GM21786 (cell line): ENCODE measurements around the gene TGM4.
"Not testable (repeated sequence)": the region's sequence is repeated elsewhere in the genome, so short reads cannot be mapped to it uniquely, and the experiment has no call there.

Experiments
- ATAC-seq: cut with Tn5 transposase; IDR thresholded peaks from one replicate; pipeline ENCODE4 v1.9.1; 2021; ENCODE audit not compliant: unreplicated experiment

TGM4 gene

DNA sequence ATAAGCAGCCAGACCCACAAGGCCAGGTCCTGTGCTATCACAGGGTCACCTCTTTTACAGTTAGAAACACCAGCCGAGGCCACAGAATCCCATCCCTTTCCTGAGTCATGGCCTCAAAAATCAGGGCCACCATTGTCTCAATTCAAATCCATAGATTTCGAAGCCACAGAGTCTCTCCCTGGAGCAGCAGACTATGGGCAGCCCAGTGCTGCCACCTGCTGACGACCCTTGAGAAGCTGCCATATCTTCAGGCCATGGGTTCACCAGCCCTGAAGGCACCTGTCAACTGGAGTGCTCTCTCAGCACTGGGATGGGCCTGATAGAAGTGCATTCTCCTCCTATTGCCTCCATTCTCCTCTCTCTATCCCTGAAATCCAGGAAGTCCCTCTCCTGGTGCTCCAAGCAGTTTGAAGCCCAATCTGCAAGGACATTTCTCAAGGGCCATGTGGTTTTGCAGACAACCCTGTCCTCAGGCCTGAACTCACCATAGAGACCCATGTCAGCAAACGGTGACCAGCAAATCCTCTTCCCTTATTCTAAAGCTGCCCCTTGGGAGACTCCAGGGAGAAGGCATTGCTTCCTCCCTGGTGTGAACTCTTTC, 39.6 kb downstream of the TGM4 start:
- ATAC-seq, result no peak

DNA sequence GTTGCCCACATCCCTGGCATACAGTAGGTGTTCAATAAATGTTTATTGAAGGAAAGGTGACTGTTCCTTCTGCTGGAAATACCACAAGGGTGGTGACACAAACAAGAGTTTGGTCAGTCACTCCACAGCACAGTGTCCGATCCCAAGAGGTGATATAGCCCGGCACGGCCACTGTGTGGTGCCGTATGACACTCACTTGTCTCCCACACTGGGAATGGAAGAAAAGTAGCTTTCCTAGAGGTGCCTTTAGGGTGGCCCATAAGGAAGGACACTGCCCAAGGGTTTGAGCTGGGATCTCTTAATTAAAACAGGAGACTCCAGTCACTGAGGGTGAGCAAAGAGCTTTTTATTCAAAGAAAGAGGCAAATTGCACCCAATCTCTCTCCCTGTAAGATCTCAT, 40.5 kb downstream of the TGM4 start:
- ATAC-seq, result no peak

DNA sequence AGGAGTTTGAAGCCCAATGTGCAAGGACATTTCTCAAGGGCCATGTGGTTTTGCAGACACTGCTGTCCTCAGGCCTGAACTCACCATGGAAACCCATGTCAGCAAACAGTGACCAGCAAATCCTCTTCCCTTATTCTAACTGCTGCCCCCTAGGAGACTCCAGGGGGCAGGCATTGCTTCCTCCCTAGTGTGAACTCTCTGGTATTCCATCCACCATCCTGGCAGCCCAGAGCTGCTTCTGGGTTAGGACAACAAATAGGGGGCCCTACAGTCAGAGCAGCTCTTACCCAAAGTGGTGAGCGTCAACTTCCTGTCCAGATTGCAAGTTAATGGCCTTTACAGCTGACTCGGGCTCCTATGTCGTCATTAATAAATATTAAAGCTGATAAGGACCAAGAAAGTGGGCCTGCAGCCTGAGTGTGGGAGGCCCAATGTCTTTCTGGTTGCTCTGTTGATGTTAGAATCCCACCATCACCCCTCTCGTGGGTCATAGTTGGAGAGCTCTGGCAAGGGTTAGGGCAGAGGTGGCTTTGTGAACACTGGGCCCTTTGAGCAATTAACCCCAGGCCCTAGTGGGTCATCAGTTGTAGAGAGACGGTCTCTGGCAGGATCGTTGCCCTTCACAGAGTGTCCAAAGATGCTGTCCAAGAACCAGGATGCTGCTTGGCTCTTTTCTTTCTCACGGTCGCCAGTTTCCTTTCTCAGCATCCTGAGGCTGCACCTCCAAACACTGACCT, 41.5 kb downstream of the TGM4 start:
- no peak for ATAC-seq

DNA sequence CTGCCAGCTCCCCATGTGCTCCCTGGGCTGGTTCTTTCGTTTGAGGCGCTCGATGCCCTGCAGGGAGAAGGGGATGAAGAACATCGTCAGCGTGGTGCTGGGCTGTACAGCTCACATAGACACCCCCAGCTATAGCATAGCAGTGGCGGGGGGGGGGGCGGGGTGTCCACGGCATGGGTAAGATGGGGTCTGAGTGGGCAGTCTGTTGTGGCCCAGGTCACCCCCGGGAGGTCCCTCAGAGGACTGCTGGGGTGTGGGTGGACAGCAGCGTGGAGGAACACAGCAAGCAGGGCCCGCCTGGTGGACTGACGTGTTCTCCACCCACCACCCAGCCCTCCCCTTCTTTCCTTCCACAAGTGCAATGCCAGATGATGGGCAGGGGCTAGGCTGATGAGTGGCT, 43.7 kb downstream of the TGM4 start:
- no peak for ATAC-seq

DNA sequence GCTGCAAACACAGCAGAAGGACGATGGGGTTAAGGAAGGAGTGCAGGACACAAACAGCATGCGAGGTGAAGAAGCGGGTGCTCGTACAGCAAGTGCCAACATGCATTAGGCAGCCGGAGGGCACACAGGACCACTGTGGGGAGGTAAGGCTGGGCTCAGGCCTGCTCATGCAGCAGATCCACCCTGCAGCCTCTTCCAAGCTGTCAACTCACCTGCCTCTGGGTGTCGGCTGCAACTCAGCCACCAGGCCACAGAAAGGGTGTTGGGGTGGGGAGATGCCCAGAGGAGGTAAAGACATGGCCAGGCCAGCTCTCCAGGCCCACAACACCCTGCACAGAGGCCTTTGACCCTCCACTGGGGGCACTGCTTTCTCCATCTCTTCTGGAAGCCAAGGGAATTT, 44.2 kb downstream of the TGM4 start:
- no peak for ATAC-seq

DNA sequence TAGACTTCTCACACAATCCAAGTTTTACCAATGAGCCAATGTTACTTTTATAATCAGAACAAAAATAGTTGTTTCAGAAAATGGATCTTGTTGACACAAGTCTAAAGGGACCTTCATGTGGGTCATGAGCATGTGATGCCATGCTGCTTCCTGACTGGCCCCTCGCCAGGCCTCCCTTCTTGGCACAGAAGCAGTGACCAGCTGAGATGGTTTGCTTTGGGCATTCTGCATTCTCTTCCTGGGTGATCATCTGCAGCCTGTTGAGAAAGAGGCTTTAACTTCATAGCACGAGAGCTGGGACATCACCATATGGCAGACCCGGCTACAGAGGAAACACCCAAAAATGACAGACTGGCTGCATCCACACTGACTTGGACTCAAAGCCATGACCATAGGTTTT, 45.7 kb downstream of the TGM4 start:
- no peak for ATAC-seq

DNA sequence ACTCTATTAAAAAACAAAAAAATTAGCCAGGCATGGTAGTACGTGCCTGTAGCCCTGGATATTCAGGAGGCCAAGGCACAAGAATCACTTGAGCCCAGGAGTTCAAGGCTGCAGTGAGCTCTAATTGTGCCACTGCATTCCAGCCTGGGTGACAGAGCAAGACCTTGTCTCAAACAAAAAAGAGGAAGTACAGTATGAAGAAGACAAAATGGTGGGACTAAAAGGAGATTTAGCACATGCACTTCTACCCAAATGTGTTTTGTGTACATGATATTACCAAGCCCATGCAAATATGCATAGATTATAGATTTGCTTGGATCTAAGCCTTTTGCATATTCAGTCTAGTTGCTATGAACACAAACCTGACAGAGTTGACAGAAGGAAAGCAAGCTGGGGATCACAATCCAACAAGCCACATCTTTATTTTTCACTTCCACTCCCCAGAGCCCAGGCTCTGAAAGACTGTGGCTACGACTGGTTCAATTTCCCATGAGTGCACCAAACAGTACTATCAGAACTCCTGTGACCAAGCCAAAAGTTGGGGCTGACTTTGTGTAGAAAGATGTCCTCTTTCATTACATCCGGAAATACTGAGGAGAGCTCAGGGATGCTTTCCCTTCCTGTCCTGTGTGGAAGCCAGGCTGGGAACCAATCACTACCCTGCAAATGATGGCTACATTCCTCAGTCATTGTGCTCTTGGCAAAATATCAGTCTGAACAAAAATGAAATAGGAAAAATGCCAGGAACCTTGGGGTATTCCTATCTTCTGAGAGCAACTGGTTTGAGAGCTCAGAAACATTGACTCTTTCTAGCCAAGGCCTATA, 49.4 kb downstream of the TGM4 start:
- no peak for ATAC-seq

DNA sequence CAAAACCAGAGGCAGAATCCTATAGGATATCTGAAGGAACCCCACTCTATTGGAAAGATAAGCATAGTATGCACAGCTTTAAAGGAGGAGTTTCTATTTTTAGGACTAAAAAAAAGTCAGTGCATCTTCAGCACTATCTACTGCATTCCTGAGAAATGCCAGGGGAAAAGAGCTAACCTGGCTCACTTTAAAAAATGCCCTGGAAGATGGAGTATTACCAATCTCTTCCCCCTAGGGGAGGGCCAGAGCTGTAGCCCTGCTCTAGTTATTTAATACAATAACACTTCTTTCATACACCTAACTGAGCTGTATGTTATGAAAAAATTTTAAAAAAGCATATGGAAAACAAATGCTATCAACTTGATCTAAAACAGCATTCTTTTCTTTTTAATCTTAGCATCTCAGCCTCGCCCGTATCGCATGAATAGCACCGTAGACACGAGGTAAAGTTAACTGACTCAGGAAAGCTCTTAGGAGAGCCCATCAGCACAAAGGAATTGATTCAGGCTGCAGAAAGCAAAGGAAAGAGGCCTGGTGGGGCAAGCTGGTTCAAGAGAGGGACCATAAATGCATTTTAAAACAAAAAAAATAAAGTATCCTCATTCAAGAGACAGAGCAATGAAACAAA, 50.2 kb downstream of the TGM4 start:
- ATAC-seq, result no peak

DNA sequence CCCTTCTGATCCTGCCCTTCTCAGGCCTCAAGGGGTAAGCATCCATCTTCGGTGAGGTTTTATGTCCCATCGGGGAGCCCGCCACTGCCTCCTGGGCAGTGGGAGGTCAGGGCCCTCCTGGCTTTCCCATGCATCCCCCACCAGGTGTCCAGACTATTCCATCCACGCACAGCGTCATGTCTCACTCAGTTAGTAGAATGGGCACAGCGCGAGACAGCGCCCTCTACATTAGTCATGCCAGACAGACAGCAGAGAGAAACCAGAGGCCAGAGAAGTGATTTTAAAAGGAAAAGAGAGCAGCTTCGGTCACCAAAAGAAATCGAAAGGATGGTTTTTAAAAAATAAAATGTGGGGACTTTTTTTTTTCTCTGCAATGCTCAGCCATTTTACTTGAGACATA, 51.8 kb downstream of the TGM4 start:
- no peak for ATAC-seq

DNA sequence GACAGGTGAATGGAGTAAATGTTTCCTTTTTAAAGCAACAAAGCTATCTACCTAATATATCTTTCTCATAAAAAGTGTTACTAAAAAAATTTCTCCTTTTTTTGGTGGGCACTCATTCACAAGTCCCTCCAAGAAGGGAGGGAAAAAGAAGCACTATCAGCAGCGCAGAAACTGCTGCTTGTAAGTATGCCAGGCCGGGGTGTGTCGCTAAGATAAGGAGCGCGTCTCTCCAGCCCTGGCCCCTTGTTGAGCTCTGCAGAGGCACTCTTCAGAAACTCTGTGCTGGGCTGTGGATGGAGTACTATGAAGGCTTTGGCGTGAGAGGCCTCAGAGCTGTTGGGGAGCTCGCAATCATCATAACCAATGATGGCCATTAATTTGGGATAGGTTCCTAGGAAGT, 52.5 kb downstream of the TGM4 start:
- no peak for ATAC-seq

DNA sequence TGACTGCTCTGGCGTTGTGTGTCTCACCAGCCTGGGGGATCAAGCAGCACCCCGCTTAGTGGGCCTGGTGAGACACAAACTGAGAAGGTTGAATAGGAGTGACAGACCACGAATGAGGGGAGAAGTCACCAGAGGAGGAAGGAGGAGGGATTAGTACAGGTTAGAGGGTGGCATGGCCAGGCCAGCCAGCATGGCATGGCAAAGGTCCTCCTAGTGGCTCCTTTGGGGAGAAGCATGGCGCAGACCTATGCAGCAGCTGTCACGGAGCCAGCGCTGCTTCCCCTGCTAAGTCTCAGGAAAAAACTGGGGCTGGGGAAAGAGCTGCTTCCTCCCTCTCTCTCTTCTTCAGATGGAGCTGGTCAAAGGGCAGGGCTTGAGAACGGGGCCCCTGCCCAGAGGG, 53.0 kb downstream of the TGM4 start:
- ATAC-seq, result no peak

DNA sequence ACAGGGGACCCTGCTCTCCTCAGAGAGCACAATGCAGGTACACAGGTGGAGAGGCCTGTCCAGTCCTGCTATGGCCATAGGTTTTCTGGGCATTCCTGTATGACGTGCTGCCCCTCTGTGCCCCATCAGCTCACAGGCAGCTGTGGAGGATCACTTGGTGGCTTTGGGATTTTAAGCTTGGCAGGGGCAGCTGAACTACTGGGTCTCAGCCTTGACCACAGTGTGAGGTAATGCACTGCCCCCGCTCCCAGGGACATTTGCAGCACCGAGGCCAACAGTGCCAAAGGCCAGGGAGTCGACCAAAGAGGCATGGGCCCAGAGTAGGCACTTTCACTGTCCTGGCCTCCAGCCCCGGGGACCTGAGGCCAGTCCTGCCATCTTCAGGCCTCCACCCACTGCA, 55.4 kb downstream of the TGM4 start:
- ATAC-seq, result no peak

DNA sequence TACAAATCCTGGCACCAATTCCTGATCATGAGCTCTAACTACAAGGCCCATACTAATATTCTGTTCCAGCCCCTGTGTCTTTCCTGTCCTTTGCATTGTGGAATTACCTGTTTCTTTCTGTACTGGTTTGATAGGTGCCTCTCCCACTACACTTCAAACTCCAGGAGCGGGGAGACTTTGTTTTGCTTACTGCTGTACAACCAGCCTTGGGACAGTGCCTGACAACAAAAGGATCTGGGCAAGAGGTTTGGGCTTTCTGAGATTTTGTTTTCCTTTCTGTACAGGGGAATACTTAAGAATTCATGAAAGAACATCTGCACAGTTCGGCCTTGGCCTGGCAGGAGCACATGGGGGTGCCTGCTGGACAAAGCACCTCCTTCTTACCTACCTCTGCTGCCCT, 56.5 kb downstream of the TGM4 start:
- ATAC-seq, result no peak

DNA sequence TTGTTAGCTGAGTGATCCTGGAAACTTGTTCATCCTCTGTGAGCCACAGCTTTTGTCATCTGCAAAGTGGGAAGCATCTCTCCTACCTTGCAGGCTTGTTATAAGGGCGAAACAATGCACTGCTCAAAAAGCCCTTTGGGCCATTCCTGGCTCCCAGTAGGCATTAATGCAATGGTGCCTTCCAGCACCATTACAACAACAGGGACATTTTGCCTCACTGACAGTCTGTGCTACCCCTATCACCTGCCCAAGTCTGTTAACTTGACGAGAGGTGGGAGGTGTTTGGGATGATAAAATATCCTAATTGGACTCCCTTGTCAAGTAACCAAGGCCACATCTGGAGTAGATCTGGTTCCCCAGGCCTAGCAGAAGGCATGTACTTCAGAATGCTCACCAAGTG, 57.4 kb downstream of the TGM4 start:
- no peak for ATAC-seq

DNA sequence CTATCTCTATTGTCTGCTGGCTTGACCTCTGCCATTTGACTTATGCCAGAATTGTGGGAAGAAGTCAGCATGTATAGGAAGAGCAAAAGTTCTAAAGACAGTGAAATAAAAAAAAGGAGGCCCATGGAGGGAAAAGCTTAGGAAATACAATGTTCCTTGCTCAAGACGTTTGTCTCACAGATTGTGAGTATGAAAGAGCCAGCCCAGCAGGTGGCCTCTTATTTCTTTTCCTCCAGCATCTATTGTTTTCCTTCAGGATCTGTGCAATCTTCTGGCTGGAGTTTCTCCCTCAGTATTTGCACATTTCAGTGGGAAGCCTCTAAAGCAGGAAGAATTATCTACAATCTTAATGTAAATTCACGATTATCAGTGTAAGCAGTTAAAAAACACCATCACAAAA, 57.9 kb downstream of the TGM4 start:
- no peak for ATAC-seq

DNA sequence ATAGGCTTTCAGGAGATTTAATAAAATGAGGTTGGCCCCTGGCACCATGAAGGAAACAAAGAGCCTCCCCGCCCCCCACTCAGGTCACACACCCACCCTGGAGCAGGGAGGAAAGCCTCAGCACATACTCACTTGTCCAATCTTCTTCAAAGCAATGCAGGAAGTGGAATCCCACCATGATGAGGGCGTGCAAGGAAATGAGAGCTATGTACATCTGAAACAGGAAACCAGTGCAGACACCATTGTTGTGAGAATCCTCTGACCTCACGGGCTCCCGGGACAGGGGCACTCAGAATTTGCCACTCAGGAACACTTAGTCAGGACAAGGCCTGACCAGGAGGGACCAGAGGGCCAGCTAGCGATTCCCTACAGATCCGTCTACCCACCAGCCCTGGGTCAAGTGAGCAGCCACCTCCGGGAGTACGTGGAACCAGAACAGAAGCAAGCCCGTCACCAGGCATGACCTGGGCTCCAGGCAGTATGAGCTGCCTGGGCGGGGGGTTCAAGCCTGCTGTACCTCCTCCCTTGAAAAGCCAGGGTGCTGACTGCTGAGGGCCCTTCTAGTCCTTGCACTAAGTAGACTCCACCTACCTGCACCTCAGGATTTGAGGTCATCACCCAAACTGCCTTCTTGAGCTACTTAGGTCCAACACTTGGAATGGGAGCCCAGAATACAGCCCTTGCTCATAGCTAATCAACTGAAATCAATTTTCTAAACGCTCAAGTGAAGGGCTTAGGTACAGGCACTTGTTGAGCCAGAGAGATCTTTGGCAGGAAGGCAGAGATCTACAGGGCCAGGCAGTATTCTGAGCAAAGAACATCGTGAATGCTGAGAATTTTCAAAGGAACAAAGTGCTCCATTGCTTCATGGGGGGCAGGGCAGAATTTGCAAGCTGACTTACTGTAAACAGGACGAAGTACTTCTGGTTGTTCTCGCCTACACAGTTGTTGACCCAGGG, 58.9 kb downstream of the TGM4 start:
- ATAC-seq, result no peak

DNA sequence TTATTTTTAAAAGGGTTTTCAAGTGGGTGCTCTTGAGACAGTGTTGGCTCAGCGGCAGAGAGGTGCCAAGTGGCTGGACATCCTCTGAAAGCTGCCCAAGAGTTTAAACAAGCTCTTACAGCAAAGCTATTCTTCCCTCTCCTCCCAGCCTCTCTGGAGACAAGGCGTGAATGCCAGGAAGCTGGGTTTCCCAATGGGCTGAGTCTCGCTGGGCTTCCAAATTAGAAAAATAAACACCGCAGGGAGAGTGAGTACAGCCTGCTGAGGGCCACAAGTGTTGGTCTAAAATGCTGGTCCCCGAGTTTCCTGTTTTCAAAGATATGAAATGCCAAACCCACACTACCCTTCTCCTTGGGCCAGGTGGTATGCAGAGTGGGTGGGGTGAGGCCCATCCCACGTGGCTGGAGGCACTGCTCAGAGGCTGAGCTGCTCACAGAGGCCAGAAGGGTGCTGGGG, 65.2 kb downstream of the TGM4 start:
- ATAC-seq, result no peak

DNA sequence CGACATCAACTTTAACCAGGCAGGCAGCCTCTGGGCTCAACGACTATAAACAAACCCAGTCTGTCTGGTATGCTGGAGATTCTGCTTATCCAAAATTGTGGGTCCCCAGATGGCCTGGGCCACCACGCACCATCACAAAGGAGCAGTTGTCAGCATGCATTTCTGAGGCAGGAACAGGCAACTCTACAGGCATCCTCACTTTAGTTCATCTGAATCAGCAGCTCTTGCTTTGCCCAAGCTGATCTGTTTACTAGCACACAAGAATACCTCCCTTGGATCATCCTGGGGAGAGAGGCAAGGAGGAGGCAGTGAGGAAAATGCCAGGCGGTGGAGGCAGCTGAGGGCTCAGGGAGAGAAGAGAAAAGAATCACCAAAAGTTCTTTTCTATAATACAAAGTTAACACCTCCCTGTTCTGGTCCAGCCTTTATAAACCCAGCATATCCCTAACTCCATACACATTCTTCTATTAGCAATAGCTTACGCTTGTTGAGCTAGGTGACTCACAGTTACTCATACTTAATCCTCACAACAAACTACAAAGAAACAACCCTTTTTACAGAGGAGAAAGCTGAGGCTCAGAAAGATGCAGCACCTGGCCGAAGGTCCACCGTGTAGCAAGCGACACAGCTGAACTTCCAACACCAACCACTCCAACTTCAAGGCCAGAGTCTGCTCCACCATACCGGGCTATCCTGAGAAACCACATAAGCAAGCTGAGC, 68.0 kb downstream of the TGM4 start:
- ATAC-seq, result no peak

DNA sequence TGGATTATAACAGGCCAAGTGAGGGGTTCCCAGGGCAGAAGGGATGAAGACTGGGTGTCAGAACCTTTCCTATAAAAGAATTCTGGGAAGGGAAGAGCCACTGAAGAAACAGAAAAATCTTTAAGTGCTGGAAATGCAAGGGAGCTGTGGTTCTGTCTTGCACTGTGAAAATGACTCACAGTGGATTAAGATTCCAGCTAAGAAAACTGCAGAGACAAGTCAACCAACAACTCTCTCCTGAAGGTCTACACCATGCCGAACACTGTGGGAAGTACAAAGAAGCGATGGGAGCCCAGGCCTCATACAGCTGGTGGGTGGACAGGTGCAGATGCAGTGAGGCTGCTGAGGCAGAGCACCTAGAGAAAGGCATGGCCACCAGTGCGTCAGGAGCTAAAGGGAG, 73.8 kb downstream of the TGM4 start:
- ATAC-seq, result no peak

DNA sequence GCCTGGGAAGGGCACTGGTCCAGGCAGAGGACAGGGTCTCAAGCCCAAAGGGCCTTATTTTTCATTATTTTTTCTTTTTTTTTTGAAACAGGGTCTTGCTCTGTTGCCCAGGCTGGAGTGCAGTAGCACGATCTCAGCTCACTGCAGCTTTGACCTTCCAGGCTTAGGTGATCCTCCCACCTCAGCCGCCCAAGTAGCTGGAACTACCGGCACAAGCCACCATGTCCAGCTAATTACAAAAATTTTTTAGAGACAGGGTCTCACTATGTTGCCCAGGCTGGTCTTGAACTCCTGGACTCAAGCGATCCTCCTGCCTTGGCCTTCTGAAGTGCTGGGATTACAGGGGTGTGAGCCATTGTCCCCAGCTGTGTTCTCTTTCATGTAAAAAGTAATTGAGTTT, 75.4 kb downstream of the TGM4 start:
- not testable (repeated sequence) for ATAC-seq
